ENCODE measurements around the gene PRDX1. TPM values are rescaled to one million over a fixed set of nuclear protein-coding genes. Genes with fewer than 3 reads are reported as not detected.
"Not testable (repeated sequence)": the region's sequence is repeated elsewhere in the genome, so short reads cannot be mapped to it uniquely, and the experiment has no call there.

The PRDX1 gene
- total RNA-seq, 4 donors from 2014 or later: 160 to 225 (median 203) TPM

DNA sequence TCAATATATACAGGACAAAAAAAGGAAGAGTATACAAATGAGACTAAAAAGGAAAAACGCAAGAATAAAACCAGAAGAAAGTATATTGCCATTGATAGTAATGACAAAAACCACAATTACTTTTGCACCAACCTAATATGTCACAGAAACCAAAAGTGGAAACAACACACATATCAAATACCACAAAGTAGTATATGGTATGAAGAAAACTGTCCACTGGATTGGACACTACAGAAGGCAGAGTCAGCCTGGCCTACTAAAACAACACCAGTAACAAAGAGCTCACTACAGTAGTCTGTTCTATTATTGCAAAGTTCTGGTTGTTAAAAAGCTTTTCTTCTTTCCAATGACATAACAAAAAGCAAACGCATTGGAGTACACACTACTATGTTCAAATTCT lies 48.4 kb downstream of the PRDX1 start:
- Histone ChIP-seq H3K4me3 (no peak overlapping the region), H3K4me1 (no peaks in the 10 kb centered on the region)

GRCh38 chr1:45470306-45470798 lies 51.3 kb downstream of the PRDX1 start:
- H3K9me3 ChIP-seq: no peaks in the 10 kb centered on the region
- 46 to 69% methylated on average over 2 of the region's 2 CpGs for WGBS, 2 donors

More for the DNA sequence above, 48.4 kb downstream of the PRDX1 start:
- 65 to 69% methylated on average over 2 of the region's 2 CpGs for WGBS, 2 donors
- Histone ChIP-seq H3K27me3 (no peaks in the 10 kb centered on the region), H3K36me3 (no peaks in the 10 kb centered on the region), H3K9me3 (no peaks in the 10 kb centered on the region), H3K27ac (no peak overlapping the region)
- DNase-seq (ENCODE audit: low spot score in 2 of 2): no peak
- TF ChIP-seq CTCF (IDR thresholded peaks at IDR 0.05) (no peak), POLR2A (IDR thresholded peaks at IDR 0.05) (no peak), EP300 (IDR thresholded peaks at IDR 0.05) (no peak)

DNA sequence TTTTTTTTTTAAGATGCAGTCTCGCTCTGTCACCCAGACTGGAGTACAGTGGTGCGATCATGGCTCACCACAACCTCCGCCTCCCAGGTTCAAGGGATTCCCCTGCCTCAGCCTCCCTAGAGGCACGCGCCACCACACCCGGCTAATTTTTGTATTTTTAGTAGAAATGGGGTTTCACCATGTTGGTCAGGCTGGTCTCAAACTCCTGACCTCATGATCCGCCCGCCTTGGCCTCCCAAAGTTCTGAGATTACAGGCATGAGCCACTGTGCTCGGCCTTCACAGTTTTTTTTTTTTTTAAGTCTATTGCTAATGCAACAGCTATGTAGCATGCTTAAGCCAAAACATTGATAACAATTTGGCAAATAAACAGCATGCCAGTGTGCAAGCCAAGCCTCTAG lies 54.3 kb downstream of the PRDX1 start:
- not testable (repeated sequence) for H3K36me3 ChIP-seq; H3K27me3 ChIP-seq; H3K4me3 ChIP-seq; H3K9me3 ChIP-seq; H3K4me1 ChIP-seq; H3K27ac ChIP-seq; DNase-seq (ENCODE audit: low spot score in 2 of 2)
- 92 to 95% methylated on average over 9 of the region's 9 CpGs for WGBS, 2 donors

More at GRCh38 chr1:45470306-45470798, 51.3 kb downstream of the PRDX1 start:
- H3K4me1 ChIP-seq: no peaks in the 10 kb centered on the region
- no peaks in the 10 kb centered on the region for H3K27me3 ChIP-seq
- no peak for TF ChIP-seq EP300 (IDR thresholded peaks at IDR 0.05)
- TF ChIP-seq CTCF (IDR thresholded peaks at IDR 0.05): no peak
- TF ChIP-seq POLR2A (IDR thresholded peaks at IDR 0.05): no peak
- H3K4me3 ChIP-seq: no peak overlapping the region
- no peak overlapping the region for H3K27ac ChIP-seq
- no peak for DNase-seq (ENCODE audit: low spot score in 2 of 2)
- no peaks in the 10 kb centered on the region for H3K36me3 ChIP-seq

DNA sequence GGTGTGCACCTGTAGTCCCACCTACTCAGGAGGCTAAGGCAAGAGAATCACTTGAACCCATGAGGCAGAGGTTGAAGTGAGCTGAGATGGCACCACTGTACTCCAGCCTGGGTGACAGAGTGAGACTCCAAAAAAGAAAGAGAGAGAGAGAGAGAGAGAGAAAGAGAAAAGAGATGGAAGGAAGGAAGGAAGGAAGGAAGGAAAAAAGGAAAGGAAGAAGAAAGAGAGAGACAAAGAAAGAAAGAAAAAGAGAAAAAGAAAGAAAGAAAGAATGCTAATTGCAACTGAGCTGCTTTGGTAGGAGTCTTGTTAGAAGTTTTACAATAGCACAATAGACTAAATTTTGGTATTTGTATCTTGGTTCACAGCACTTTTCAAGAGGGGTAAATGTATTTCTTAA lies 56.4 kb downstream of the PRDX1 start:
- no peak for DNase-seq (ENCODE audit: low spot score in 2 of 2)
- Histone ChIP-seq H3K27ac (no peak overlapping the region), H3K27me3 (no peaks in the 10 kb centered on the region), H3K36me3 (no peaks in the 10 kb centered on the region), H3K4me3 (no peak overlapping the region), H3K4me1 (no peaks in the 10 kb centered on the region), H3K9me3 (no peaks in the 10 kb centered on the region)
- TF ChIP-seq EP300 (IDR thresholded peaks at IDR 0.05) (no peak), CTCF (IDR thresholded peaks at IDR 0.05) (no peak), POLR2A (IDR thresholded peaks at IDR 0.05) (no peak)

Other genes with a start within 250 kb of the PRDX1 start
- gene HPDL, start 195.0 kb downstream of the PRDX1 start, total RNA-seq: 1 to 10 TPM in 3 of 4 donors, not detected in 1; 1.7 to 2.4 (median 1.7) TPM
- gene TOE1, start 181.7 kb downstream of the PRDX1 start, total RNA-seq: 10 to 100 TPM in 2 of 4 donors, 1 to 10 TPM in 2; 7.4 to 16.7 (median 12.3) TPM
- 10 to 100 TPM; 34.7 to 62.2 (median 46.0) TPM for gene MUTYH, start 181.4 kb downstream of the PRDX1 start, total RNA-seq
- gene TESK2, start 30.7 kb downstream of the PRDX1 start, total RNA-seq: 10 to 100 TPM in 1 of 4 donors, 1 to 10 TPM in 3; 3.9 to 11.7 (median 8.5) TPM
- gene CCDC163, start 21.8 kb downstream of the PRDX1 start, total RNA-seq: 1 to 10 TPM in 2 of 4 donors, under 1 TPM in 1, not detected in 1; 0.42 to 2.9 (median 1.1) TPM
- gene MMACHC, start 21.6 kb downstream of the PRDX1 start, total RNA-seq: 1 to 10 TPM; 3.6 to 4.2 (median 4.0) TPM
- 10 to 100 TPM; 53.1 to 69.5 (median 63.5) TPM for gene AKR1A1, start 28.9 kb upstream of the PRDX1 start, total RNA-seq
- 100 to 1,000 TPM in 1 of 4 donors, 10 to 100 TPM in 3; 71.2 to 105 (median 80.6) TPM for gene NASP, start 62.2 kb upstream of the PRDX1 start, total RNA-seq
- 1 to 10 TPM in 3 of 4 donors, under 1 TPM in 1; 0.44 to 5.9 (median 4.3) TPM for gene CCDC17, start 102.2 kb upstream of the PRDX1 start, total RNA-seq
- gene GPBP1L1, start 164.6 kb upstream of the PRDX1 start, total RNA-seq: 100 to 1,000 TPM; 107 to 148 (median 128) TPM
- gene TMEM69, start 166.3 kb upstream of the PRDX1 start, total RNA-seq: 10 to 100 TPM; 10.2 to 28.6 (median 15.4) TPM
- gene IPP, start 228.8 kb upstream of the PRDX1 start, total RNA-seq: 10 to 100 TPM in 3 of 4 donors, 1 to 10 TPM in 1; 8.4 to 15.3 (median 13.9) TPM

All from tibial nerve (tissue), 4 donors.